ENCODE results near the gene RHBG.

- no peak for TF ChIP-seq CTCF (IDR thresholded peaks at IDR 0.05; ENCODE audit: borderline replicate concordance, extremely low read depth, low read length, poor library complexity, severe bottlenecking)
- TF ChIP-seq EZH2 (IDR thresholded peaks at IDR 0.05; ENCODE audit: borderline replicate concordance, low read depth, low read length, severe bottlenecking): no peak
Observed at GRCh38 chr1:156429313-156430060, 60.5 kb downstream of the RHBG start.
